GM12891 (cell line): ENCODE results near the gene NFIX. TPM values are rescaled to one million over a fixed set of nuclear protein-coding genes. Genes with fewer than 3 reads are reported as not detected.
"Not testable (repeated sequence)": the region's sequence is repeated elsewhere in the genome, so short reads cannot be mapped to it uniquely, and the experiment has no call there.

Experiments
- DNase-seq: peaks from one replicate; pipeline ENCODE4 v3.0.0; 2011; ENCODE audit warnings: low spot score; ENCODE audit not compliant: insufficient read length
- FAIRE-seq: peaks from 2 replicates; lab custom pipeline; 2011; peaks lifted over from hg19 to GRCh38; lab: Jason Lieb, UNC
- PAX5 ChIP-seq: IDR thresholded peaks from 2 replicates; pipeline ENCODE4 v1.6.1; 2011; ENCODE audit warnings: low read length, moderate library complexity, mild to moderate bottlenecking; ENCODE audit not compliant: insufficient read depth, severe bottlenecking
- POLR2A ChIP-seq: IDR thresholded peaks from 2 replicates; pipeline ENCODE4 v1.6.1; 2011; ENCODE audit warnings: low read depth, low read length, control low read depth
- POLR2AphosphoS5 ChIP-seq: IDR thresholded peaks from 2 replicates; pipeline ENCODE4 v1.6.1; 2011; ENCODE audit warnings: low read depth, low read length, control low read depth
- POU2F2 ChIP-seq: IDR thresholded peaks from 2 replicates; pipeline ENCODE4 v1.6.1; 2011; ENCODE audit warnings: low read depth, mild to moderate bottlenecking, control low read depth, low read length, moderate library complexity
- SPI1 ChIP-seq: IDR thresholded peaks from 2 replicates; pipeline ENCODE4 v1.6.1; 2011; ENCODE audit warnings: low read depth, low read length, control low read depth
- TAF1 ChIP-seq: IDR thresholded peaks from 2 replicates; pipeline ENCODE4 v1.6.1; 2011; ENCODE audit warnings: low read depth, low read length, control low read depth
- polyA plus RNA-seq: library from polyadenylated mRNA; unstranded; fragments of >200 nt; gene quantifications from one replicate; pipeline ENCODE4 v1.2.1, GENCODE V29; 2012; ENCODE audit warnings: low read depth, missing spikeins, inconsistent platforms; ENCODE audit not compliant: missing spikeins

The NFIX gene
- 0.30 TPM for polyA plus RNA-seq

DNA sequence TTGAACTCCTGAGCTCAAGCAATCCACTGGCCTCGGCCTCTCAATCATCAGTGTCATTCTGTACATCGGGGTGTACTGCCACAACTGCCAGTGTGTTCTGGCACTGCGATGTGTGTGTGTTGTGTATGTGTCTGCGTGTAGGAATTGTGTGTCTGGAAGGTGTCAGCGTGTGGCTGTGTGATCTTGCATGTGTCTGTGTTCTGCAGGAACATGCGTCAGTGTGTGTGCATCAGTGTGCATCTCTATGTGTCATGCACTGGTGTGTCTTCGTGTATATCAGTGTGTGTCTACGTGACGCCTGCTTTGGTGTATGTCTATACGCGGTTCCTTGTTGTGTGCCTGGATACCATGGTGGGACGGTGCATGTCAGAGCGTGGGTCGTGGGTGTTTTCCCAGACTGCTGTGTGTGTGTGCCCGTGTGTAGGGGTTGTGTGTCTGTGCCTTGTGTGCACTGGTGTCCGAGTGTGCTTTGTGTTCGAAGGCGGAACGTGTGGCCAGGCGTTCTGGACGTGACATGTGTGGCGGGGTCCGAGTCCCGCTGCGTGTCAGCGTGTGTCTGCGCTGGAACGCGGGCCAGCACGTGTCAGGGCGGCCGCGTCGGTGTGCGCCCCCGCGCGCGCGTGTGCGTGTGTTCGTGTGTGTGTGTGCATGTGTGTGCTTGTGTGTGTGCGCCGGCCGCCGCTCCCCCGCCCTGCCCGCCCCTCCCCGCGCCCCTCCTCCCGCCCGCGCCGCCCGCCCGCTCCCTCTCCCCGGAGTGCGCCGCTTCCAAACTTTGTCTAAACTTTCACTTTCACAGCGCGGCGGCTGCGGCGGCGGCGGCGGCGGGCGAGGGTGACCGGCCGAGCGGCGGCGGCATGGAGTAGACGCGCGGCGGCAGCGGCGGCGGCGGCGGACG is at the start of gene NFIX:
TSS of gene NFIX (plus strand) at position 775 of the 895 bp plus-strand sequence. CDS start 363 bp downstream, outside the sequence.
- peak; percentile 91 for FAIRE-seq
- peak; percentile 71 for DNase-seq
- no peak for TF ChIP-seq POLR2AphosphoS5
- TF ChIP-seq POU2F2 = no peak
- no peak for TF ChIP-seq PAX5
- no peak for TF ChIP-seq SPI1
- no peak for TF ChIP-seq TAF1
- TF ChIP-seq POLR2A = no peak

DNA sequence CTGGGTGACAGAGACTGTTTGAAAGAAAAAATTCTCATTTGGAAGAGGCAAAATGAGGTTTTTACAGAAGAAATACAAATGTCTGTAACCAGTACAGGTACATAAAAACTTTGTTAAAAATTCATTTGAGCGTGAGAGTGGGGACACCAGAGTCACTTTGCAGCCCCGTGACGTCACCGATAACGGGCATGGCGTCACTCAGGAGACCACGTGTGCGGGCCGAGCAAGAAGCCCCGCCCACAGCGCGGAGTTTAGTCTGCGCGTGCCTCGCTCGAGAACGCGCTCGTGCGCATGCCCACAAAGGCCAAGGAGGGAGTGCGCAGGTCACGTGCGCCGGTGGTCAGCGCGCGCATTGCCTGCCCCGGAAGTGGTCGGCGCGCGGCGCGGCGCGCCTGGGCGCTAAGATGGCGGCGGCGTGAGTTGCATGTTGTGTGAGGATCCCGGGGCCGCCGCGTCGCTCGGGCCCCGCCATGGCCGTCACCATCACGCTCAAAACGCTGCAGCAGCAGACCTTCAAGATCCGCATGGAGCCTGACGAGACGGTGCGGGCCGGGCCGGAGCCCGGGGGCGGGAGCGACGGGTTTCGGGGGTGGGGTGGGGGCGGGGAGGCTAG is 49.7 kb upstream of the NFIX start, which contains the start of gene RAD23A:
TSS of gene RAD23A (plus strand) at position 384 of the 613 bp plus-strand sequence. CDS start at position 471, 87 bp downstream.
- peak; percentile 100 for FAIRE-seq
- TF ChIP-seq POLR2A = peak; percentile 97
- TF ChIP-seq SPI1 = peak; percentile 29; the same call in 1 of the 2 replicates
- TF ChIP-seq TAF1 = peak; percentile 98
- peak; percentile 95 for TF ChIP-seq POU2F2
- peak; percentile 56 for TF ChIP-seq PAX5
- peak; percentile 99 for TF ChIP-seq POLR2AphosphoS5
- peak; percentile 87 for DNase-seq

DNA sequence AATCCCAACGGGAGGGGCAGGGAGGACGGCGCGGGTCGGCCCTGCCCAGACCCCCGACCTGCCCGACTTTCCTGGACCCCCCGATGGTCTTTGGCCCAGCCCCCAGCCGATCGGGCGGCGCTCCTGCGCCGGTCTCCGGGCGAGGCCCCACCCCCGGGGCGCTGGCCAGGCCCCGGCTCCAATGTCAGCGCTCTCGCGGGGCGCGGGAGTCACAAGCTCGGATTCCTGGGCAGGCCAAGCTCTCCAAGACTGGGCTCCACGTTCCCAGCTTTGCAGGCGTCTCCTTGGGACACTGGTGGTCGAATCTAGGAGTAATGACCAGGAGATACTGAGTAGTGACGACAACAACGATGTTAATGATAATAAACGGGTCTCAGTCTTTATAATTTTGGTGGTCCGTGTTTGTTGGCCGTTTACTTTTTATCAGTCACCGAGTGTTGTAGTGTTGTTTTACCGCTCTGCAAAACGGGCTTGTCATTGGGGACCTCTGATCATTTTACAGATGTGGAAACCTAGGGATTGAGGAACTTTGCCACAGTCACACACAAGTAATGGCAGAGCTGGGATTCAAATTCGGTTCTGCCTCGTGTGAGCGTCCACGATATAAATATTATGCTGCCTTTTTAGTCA is 49.1 kb upstream of the NFIX start:
- FAIRE-seq = no peak
- TF ChIP-seq TAF1 = no peak
- TF ChIP-seq SPI1 = no peak
- TF ChIP-seq POLR2AphosphoS5 = no peak
- TF ChIP-seq POLR2A = no peak
- TF ChIP-seq POU2F2 = no peak
- no peak for TF ChIP-seq PAX5
- peak; percentile 55 for DNase-seq

DNA sequence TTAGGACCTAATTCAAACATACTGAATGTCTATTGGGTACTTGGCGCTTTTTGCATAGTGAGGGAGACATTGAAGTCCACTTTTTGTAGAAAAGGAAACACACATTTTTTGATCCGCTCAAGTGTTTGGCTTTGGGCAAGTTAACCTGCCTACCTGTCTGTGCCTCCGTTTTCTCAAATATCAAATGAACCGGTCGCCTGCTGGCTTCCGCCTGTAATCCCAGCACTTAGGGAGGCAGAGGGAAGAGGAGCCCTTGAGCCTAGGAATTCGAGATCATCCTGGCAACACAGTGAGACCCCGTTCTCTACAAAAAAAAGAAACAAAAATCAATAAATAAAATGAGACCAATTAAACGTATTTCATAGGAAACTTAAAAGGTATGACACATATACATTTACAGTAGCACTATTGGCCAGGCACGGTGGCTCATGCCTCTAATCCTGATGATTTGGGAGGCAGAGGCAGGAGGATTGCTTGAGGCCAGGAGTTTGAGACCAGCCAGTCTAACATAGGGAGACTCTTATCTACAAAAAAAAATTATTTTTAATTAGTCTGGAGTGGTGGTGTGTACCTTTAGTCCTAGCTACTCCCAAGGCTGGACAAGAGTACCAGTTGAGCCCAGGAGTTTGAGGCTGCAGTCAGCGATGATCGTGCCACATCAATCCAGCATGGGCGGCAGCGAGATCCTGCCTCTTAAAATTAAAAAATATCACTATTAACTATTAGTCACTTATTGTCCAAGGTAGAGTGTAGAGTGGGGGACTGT is 48.4 kb upstream of the NFIX start:
- no peak for FAIRE-seq
- DNase-seq = no peak
- TF ChIP-seq POLR2AphosphoS5 (no peak), SPI1 (no peak), POU2F2 (no peak), PAX5 (no peak), POLR2A (no peak)

DNA sequence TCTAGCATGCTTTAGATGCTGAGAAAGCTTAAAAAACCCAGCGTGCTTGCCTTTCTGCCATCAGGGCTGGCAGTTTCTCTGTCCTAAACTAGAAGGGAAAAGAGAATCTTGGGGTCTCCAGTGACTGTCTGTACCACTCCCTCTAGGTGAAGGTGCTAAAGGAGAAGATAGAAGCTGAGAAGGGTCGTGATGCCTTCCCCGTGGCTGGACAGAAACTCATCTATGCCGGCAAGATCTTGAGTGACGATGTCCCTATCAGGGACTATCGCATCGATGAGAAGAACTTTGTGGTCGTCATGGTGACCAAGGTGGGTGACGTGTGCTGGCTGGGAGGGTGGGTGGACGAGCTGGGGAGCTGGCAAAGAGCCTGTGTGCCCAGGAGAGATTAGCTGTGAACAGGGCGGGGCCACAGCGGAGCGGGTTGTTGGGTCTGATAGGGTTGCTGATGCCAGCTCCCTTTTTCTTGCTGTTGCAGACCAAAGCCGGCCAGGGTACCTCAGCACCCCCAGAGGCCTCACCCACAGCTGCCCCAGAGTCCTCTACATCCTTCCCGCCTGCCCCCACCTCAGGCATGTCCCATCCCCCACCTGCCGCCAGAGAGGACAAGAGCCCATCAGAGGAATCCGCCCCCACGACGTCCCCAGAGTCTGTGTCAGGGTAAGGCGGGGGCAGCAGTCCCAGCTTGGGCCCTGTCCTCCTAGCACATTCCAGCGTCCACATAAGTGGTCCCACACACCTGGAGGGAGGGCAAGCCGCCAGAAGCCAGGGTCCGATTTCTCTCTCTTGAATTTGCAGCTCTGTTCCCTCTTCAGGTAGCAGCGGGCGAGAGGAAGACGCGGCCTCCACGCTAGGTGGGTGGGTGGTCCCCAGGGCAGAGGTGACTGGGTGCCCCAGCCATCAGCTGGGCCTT is 47.3 kb upstream of the NFIX start:
- FAIRE-seq (no peak), DNase-seq (no peak)
- TF ChIP-seq PAX5 (no peak), TAF1 (no peak), POLR2A (no peak), POLR2AphosphoS5 (no peak), POU2F2 (no peak), SPI1 (no peak)

DNA sequence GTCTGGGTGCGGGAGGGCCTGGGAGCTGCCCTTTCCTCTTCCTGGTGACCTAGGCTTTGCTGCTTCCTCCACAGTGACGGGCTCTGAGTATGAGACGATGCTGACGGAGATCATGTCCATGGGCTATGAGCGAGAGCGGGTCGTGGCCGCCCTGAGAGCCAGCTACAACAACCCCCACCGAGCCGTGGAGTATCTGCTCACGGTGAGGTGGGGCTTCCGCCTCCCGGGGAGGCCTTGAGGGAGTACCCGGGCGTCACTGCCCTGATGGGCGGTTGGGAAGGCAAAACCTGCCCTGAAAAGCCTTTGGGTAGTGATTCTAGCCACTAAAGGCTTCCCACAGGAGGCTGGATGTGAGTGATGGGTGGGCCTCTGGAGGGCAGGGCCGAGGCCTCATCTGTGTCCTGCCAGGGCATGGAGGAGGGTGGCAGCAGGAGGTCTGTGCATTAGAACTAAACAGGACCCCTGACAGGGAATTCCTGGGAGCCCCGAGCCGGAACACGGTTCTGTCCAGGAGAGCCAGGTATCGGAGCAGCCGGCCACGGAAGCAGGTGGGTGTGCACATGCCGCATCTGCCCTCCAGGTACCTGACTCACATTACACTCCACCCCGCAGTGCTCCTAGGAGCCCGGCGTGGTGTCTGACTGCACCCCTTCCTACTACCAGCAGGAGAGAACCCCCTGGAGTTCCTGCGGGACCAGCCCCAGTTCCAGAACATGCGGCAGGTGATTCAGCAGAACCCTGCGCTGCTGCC is 46.5 kb upstream of the NFIX start:
- DNase-seq = no peak
- TF ChIP-seq POLR2AphosphoS5 = no peak
- TF ChIP-seq SPI1 = no peak
- TF ChIP-seq PAX5 = no peak
- TF ChIP-seq TAF1 = no peak
- no peak for TF ChIP-seq POU2F2
- no peak for TF ChIP-seq POLR2A
- FAIRE-seq = no peak

DNA sequence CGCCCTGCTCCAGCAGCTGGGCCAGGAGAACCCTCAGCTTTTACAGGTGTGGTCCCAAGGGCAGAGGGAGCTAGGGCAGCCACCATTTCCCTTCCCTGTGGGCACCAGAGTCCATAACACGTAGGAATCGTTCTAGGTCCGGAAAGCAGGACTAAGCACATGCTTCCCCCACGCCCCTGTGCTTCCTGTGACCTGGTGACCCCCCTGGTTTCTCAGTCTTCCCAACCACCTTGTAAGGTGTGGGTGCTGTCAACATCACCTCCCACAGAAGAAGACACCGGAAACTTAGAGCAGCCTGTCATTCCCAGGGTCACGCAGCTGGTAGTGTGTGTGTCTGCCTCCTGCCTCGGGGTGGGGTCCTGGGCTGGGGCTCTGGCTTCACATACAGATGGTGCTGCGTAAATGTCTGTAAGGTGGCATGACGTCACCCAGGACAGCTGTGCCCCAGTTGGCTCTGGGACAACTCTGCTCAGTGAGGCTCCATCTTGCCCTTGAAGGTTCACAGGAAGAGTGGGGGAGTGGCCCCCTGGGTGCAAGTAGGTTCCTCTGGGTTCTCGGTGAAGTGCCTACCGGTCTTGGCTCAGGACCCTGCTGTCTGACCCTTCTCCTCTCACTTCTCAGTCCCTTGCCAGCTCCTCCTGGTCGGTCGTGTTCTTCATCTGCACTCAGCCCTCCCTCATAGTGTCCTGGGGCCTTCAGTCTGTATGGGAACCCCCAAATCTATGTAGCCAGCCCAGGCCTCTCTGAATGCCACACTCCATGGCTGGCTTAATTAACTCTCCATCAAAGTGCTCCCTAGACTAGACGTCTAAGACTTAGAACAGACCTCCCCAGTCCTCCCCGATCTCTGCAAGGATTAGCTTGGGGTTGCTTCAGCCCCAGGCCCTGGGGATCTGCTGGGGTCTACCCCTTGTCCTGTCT is 45.7 kb upstream of the NFIX start:
- FAIRE-seq = no peak

DNA sequence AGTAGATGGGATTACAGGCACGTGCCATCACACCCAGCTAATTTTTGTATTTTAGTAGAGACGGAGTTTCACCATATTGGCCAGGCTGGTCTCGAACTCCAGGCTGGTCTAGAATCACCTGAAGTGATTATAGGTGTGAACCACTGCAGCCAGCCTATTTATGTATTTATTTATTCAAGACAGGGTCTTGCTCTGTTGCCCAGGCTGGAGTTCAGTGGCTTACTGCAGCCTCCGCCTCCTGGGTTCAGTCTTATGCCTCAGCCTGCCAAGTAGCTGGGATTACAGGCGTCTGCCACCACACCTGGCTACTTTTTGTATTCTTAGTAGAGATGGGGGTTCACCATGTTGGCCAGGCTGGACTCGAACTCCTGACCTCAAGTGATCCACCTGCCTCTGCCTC is 43.2 kb upstream of the NFIX start:
- not testable (repeated sequence) for DNase-seq, FAIRE-seq

More for the DNA sequence above, 45.7 kb upstream of the NFIX start:
- no peak for DNase-seq
- TF ChIP-seq SPI1 (no peak), POLR2AphosphoS5 (no peak), TAF1 (no peak), POLR2A (no peak), PAX5 (no peak), POU2F2 (no peak)
